Activated CD8-positive, alpha-beta T cell treated with anti-CD3 and anti-CD28 coated beads for 36 hours (primary cell): ENCODE data around the gene VAMP4. TPM values are rescaled to one million over a fixed set of nuclear protein-coding genes. Genes with fewer than 3 reads are reported as not detected.

Experiments used
- ATAC-seq: fragments of 200-7000 bp; cut with Tn5 transposase; one replicate; pipeline ENCODE4 v1.10.0; 2021; ENCODE audit warnings: mild to moderate bottlenecking, moderate library complexity
- CTCF ChIA-PET: fragments of 350-600 bp; sonication (Branson Sonifier 250); formaldehyde crosslinking; loops from one replicate; lab custom pipeline; 2021; ENCODE audit warnings: antibody characterized with exemption; lab: Charles Lee
- POLR2A ChIA-PET: fragments of 350-600 bp; sonication (Branson Sonifier 250); formaldehyde crosslinking; loops from one replicate; lab custom pipeline; 2021; ENCODE audit warnings: antibody characterized with exemption; lab: Charles Lee
- DNase-seq: peaks from one replicate; pipeline ENCODE4 v3.0.0-alpha.2; 2020
- H3K27ac Mint-ChIP-seq: one replicate; pipeline ENCODE4 v1.8.0; 2021; ENCODE audit warnings: mild to moderate bottlenecking, mixed read lengths
- H3K27me3 Mint-ChIP-seq: one replicate; pipeline ENCODE4 v1.8.0; 2021; ENCODE audit warnings: mixed read lengths
- H3K36me3 Mint-ChIP-seq: one replicate; pipeline ENCODE4 v1.8.0; 2021; ENCODE audit warnings: low read depth, mixed read lengths
- H3K4me1 Mint-ChIP-seq: one replicate; pipeline ENCODE4 v1.8.0; 2021; ENCODE audit warnings: low read depth, mixed read lengths
- H3K4me3 Mint-ChIP-seq: one replicate; pipeline ENCODE4 v1.8.0; 2021; ENCODE audit warnings: mild to moderate bottlenecking, moderate library complexity, mixed read lengths
- H3K9me3 Mint-ChIP-seq: one replicate; pipeline ENCODE4 v1.8.0; 2021; ENCODE audit warnings: mixed read lengths
- intact Hi-C: fragments of 100-400 bp; cut with micrococcal nuclease; formaldehyde crosslinking; loops from one replicate; pipeline ENCODE4 v1.10.0; 2022
- total RNA-seq, 2 experiments: library from RNA; stranded (reverse); gene quantifications; one replicate each; pipeline ENCODE4 v1.2.3, GENCODE V29; 2021
- TF ChIP-seq, protein P1 (sequence below): fragments of 200-600 bp; IDR thresholded peaks from one replicate; pipeline ENCODE4 v1.8.0; 2022; ENCODE audit warnings: antibody characterized with exemption, mild to moderate bottlenecking

The VAMP4 gene
- total RNA-seq, 2 experiments from 2014 or later, result 6.1 to 6.2 TPM

DNA sequence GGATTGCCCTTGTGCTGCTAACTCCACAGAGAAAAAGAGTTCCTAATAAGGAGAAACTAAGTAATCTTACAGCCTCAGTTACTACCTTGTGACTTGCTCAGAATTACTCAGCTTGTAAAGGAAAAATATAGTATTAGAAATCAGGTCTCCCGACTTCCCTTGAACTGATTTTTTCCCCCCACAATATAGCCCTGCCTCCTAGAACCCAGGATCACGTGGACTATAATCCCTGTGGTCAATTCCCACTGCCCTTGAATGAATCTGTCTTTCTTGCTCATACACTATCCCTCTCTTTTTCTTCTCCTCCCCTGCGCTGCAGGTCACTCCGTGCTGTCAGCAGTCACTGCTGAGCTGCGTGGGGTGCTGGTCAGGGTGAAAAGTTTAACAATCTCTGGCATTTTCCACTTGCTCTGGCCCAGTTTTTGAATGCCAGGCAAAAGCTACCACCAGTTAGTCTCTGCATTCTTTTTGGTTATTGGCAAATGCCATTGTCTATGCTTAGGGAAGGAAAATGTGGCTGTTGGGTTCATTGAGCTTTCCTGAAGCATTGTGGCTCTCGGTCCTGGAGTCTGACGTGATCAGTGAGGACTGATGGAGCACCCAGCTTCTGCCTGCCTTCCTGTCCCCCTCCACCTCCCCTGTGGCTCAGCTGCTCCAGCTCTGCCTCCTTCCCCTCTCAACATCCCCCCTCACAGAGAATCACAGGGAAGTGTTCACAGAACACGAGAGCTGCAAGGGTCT is 87.5 kb downstream of the VAMP4 start:
- no peak for DNase-seq
- Mint-ChIP-seq H3K36me3 (no peaks in the 10 kb centered on the region), H3K9me3 (no peaks in the 10 kb centered on the region), H3K27me3 (peaks cover 11% of the 10 kb centered on the region), H3K4me3 (no peak overlapping the region), H3K4me1 (peaks cover 9% of the 10 kb centered on the region), H3K27ac (no peak overlapping the region)
- ATAC-seq, result no peak
- TF ChIP-seq, protein P1, sequence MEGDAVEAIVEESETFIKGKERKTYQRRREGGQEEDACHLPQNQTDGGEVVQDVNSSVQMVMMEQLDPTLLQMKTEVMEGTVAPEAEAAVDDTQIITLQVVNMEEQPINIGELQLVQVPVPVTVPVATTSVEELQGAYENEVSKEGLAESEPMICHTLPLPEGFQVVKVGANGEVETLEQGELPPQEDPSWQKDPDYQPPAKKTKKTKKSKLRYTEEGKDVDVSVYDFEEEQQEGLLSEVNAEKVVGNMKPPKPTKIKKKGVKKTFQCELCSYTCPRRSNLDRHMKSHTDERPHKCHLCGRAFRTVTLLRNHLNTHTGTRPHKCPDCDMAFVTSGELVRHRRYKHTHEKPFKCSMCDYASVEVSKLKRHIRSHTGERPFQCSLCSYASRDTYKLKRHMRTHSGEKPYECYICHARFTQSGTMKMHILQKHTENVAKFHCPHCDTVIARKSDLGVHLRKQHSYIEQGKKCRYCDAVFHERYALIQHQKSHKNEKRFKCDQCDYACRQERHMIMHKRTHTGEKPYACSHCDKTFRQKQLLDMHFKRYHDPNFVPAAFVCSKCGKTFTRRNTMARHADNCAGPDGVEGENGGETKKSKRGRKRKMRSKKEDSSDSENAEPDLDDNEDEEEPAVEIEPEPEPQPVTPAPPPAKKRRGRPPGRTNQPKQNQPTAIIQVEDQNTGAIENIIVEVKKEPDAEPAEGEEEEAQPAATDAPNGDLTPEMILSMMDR, result no peak
- intact Hi-C loops, result loop anchor here (10.0 kb wide), 1 partner anchor 60 kb away; no protein-coding TSS in a partner anchor
- POLR2A ChIA-PET, result interaction anchor here (0.7 kb wide), 1 partner anchor 14 kb away, joined by 3 read pairs; no protein-coding TSS in a partner anchor
- CTCF ChIA-PET, result interaction anchor here (0.7 to 4.2 kb wide), 22 partner anchors 9 to 332 kb away, joined by 3 to 50 read pairs (median 4); partner anchors contain the start of gene VAMP4

DNA sequence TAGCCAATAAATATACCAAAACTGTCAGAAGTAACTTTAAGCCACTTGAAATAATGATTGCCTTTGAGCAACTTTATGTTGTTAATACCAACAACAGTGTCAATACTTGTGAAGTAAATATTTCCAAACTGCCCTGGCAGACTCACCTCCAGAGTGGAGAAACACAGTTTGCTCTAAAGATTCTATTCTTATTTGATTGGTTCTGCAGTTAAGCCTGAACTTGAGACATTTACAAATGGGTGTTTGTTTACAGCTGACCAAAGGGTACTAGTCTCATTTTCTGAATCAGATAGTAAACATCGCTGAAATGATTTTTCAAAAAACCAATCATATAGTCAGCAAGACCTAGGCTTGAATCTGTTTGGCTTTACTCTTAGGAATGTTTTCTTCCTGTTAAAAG is 88.1 kb downstream of the VAMP4 start:
- no peaks in the 10 kb centered on the region for H3K36me3 Mint-ChIP-seq
- no peak overlapping the region for H3K4me3 Mint-ChIP-seq
- ChIA-PET CTCF (interaction anchor here (1.0 to 4.2 kb wide), 6 partner anchors 9 to 332 kb away, joined by 3 to 50 read pairs (median 6); no protein-coding TSS in a partner anchor), POLR2A (no interaction called here)
- no peaks in the 10 kb centered on the region for H3K9me3 Mint-ChIP-seq
- no peak for ATAC-seq
- TF ChIP-seq, protein P1, result no peak
- H3K27me3 Mint-ChIP-seq, result peaks cover 11% of the 10 kb centered on the region
- no peak for DNase-seq
- H3K27ac Mint-ChIP-seq, result no peak overlapping the region
- intact Hi-C loops, result loop anchor here (10.0 kb wide), 1 partner anchor 61 kb away; no protein-coding TSS in a partner anchor
- peaks cover 9% of the 10 kb centered on the region for H3K4me1 Mint-ChIP-seq

DNA sequence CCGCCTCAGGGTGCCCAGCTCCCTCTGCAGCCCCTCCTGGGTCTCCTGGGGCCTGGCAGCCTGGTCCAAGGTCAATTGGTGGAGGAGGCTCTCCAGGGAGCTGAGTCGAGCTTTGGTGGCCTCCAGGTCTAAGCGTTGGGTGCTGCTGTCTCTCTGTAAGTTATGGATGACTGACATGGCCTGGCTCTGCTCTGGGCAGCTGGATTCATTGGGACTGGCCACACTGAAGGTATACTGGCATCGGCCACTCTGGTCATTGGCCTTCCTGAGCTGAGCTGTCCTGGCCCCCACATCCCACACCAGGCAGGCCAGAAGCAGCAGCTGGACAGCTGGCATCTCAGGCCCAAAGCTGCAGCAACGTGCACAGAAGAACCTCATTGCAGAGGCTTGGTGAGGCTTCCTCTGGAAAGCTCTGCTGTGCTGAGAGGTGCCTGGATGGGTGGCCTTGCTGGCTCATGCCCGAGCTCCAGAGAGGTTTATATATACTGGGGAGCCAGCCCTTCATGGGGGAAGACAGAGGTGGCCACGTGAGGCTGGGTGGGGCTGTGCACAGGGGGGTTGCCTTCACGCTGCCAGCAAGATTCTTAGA is 89.5 kb downstream of the VAMP4 start, which contains the start of gene MYOC:
Gene MYOC (minus strand): TSS at position 455 of the 589 bp plus-strand sequence. CDS start 77 bp downstream, at position 378.
- ChIA-PET POLR2A (no interaction called here), CTCF (no interaction called here)
- peaks cover 9% of the 10 kb centered on the region for H3K4me1 Mint-ChIP-seq
- H3K27ac Mint-ChIP-seq, result no peak within 1 kb of the TSS
- intact Hi-C loops, result loop anchor here (10.0 kb wide), 1 partner anchor 62 kb away; no protein-coding TSS in a partner anchor
- peaks cover 11% of the 10 kb centered on the region for H3K27me3 Mint-ChIP-seq
- TF ChIP-seq, protein P1, result no peak
- no peaks in the 10 kb centered on the region for H3K36me3 Mint-ChIP-seq
- no peak within 1 kb of the TSS for H3K4me3 Mint-ChIP-seq
- DNase-seq (no peak), ATAC-seq (no peak)
- no peaks in the 10 kb centered on the region for H3K9me3 Mint-ChIP-seq

Other genes starting within 250 kb of the VAMP4 start
- gene MYOCOS, start 119.8 kb downstream of the VAMP4 start, total RNA-seq, result not detected
- gene MYOC, start 89.4 kb downstream of the VAMP4 start, total RNA-seq, result not detected
- 10 to 100 TPM; 44.6 to 46.6 TPM for gene METTL13, start 39.6 kb upstream of the VAMP4 start, total RNA-seq
- gene DNM3, start 99.4 kb upstream of the VAMP4 start, total RNA-seq, result 1 to 10 TPM in 1 of 2 experiments, under 1 TPM in 1; 0.58 to 1.1 TPM